GM23338 (cell line): Measurements from ENCODE around the gene UBE2F. TPM values are rescaled to one million over a fixed set of nuclear protein-coding genes. Genes with fewer than 3 reads are reported as not detected.

Source experiments
- ATAC-seq: fragments of 200-7000 bp; cut with Tn5 transposase; 3 replicates; pipeline ENCODE4 v1.9.1; 2020
- DNase-seq: peaks from one replicate; pipeline ENCODE4 v3.0.0-alpha.2; 2015; ENCODE audit warnings: low spot score
- H2AFZ ChIP-seq: fragments of 200-600 bp; sonication (generic); 2 replicates; pipeline ENCODE4 v1.8.0; 2016; ENCODE audit warnings: antibody characterized with exemption, mild to moderate bottlenecking, moderate library complexity
- H3F3A ChIP-seq: fragments of 200-600 bp; sonication (generic); replicated peaks from 2 replicates; pipeline ENCODE4 v1.8.0; 2017; ENCODE audit warnings: antibody characterized with exemption, mixed run types, low read depth
- H3K27ac ChIP-seq: fragments of 200-600 bp; sonication (generic); 2 replicates; pipeline ENCODE4 v1.6.1; 2016; ENCODE audit warnings: low read depth
- H3K27me3 ChIP-seq: fragments of 200-600 bp; sonication (generic); 2 replicates; pipeline ENCODE4 v1.8.0; 2016; ENCODE audit warnings: mild to moderate bottlenecking, mixed run types, moderate library complexity; ENCODE audit not compliant: insufficient read depth
- H3K36me3 ChIP-seq: fragments of 200-600 bp; sonication (generic); 2 replicates; pipeline ENCODE4 v1.8.0; 2016; ENCODE audit warnings: mild to moderate bottlenecking; ENCODE audit not compliant: insufficient read depth
- H3K4me1 ChIP-seq: fragments of 200-600 bp; sonication (generic); 2 replicates; pipeline ENCODE4 v1.8.0; 2016; ENCODE audit warnings: mild to moderate bottlenecking, moderate library complexity; ENCODE audit not compliant: insufficient read depth
- H3K4me2 ChIP-seq: fragments of 200-600 bp; sonication (generic); 2 replicates; pipeline ENCODE4 v1.7.1; 2017; ENCODE audit warnings: mixed run types
- H3K4me3 ChIP-seq: fragments of 200-600 bp; sonication (generic); 2 replicates; pipeline ENCODE4 v1.6.1; 2016; ENCODE audit warnings: mixed run types
- H3K79me2 ChIP-seq: fragments of 200-600 bp; sonication (generic); replicated peaks from 2 replicates; pipeline ENCODE4 v1.8.0; 2017; ENCODE audit warnings: mild to moderate bottlenecking; ENCODE audit not compliant: insufficient read depth
- H3K9me2 ChIP-seq: fragments of 200-600 bp; sonication (generic); 2 replicates; pipeline ENCODE4 v1.8.0; 2017; ENCODE audit not compliant: insufficient read depth
- H4K20me1 ChIP-seq: fragments of 200-600 bp; sonication (generic); replicated peaks from 2 replicates; pipeline ENCODE4 v1.8.0; 2017; ENCODE audit warnings: mild to moderate bottlenecking; ENCODE audit not compliant: insufficient read depth
- H3K27ac Mint-ChIP-seq: 2 replicates; pipeline ENCODE4 v1.8.0; 2020; ENCODE audit warnings: inconsistent platforms, mild to moderate bottlenecking, moderate library complexity, mixed read lengths
- H3K27me3 Mint-ChIP-seq: 3 replicates; pipeline ENCODE4 v1.8.0; 2022; ENCODE audit warnings: low read depth, mild to moderate bottlenecking, moderate library complexity, mixed read lengths, inconsistent platforms; ENCODE audit not compliant: insufficient read depth, poor library complexity
- H3K36me3 Mint-ChIP-seq: 3 replicates; pipeline ENCODE4 v1.8.0; 2021; ENCODE audit warnings: low read depth, mild to moderate bottlenecking, inconsistent platforms, moderate library complexity, mixed read lengths
- H3K4me1 Mint-ChIP-seq: 3 replicates; pipeline ENCODE4 v1.8.0; 2020; ENCODE audit warnings: mild to moderate bottlenecking, inconsistent platforms, mixed read lengths
- H3K4me3 Mint-ChIP-seq: 3 replicates; pipeline ENCODE4 v1.8.0; 2021; ENCODE audit warnings: moderate library complexity, mild to moderate bottlenecking, inconsistent platforms, mixed read lengths
- H3K9me3 Mint-ChIP-seq: 3 replicates; pipeline ENCODE4 v1.8.0; 2020; ENCODE audit warnings: moderate library complexity, mild to moderate bottlenecking, inconsistent platforms, mixed read lengths
- CREB1 ChIP-seq: fragments of 250-450 bp; sonication (Bioruptor Pico); IDR thresholded peaks from 2 replicates; pipeline ENCODE4 v1.5.0; 2020; ENCODE audit warnings: low read depth, mild to moderate bottlenecking, moderate library complexity
- CTCF ChIP-seq, 2 experiments: fragments of 200-600 bp in 1 of 2; sonication (generic) in 1 of 2; conservative IDR thresholded peaks; 2 replicates each; pipeline versions ENCODE4 v1.5.1 to v1.6.1; 2016 to 2017; ENCODE audit warnings: antibody characterized with exemption in 2 of 2, low read depth in 2 of 2, mild to moderate bottlenecking in 2 of 2, moderate library complexity in 1 of 2
- ETS1 ChIP-seq: IDR thresholded peaks from 2 replicates; pipeline ENCODE4 v1.6.1; 2016; ENCODE audit warnings: antibody characterized with exemption
- EZH2 ChIP-seq: fragments of 200-600 bp; sonication (generic); IDR thresholded peaks from one replicate; pipeline ENCODE4 v1.8.0; 2017; ENCODE audit warnings: antibody characterized with exemption, mild to moderate bottlenecking, low read depth; ENCODE audit not compliant: unreplicated experiment
- EZH2phosphoT487 ChIP-seq: fragments of 200-600 bp; sonication (generic); IDR thresholded peaks from one replicate; pipeline ENCODE4 v1.8.1; 2018; ENCODE audit warnings: antibody characterized with exemption; ENCODE audit not compliant: unreplicated experiment
- POLR2AphosphoS5 ChIP-seq: IDR thresholded peaks from 2 replicates; pipeline ENCODE4 v1.6.1; 2016; ENCODE audit warnings: antibody characterized with exemption, low read depth
- REST ChIP-seq: IDR thresholded peaks from one replicate; pipeline ENCODE4 v1.6.1; 2018; ENCODE audit warnings: antibody characterized with exemption; ENCODE audit not compliant: unreplicated experiment
- STAT1 ChIP-seq: IDR thresholded peaks from one replicate; pipeline ENCODE4 v1.6.1; 2016; ENCODE audit warnings: antibody characterized with exemption; ENCODE audit not compliant: unreplicated experiment
- ZNF114 ChIP-seq: fragments of 250-450 bp; sonication (Bioruptor Pico); IDR thresholded peaks from 2 replicates; pipeline ENCODE4 v1.5.0; 2020; ENCODE audit warnings: mild to moderate bottlenecking, moderate library complexity
- polyA plus RNA-seq: library from polyadenylated mRNA; unstranded; fragments of >200 nt; fragmentation: Nextera tagmentation; extraction: Ambion mirVana; gene quantifications from 2 replicates; pipeline ENCODE4 v1.2.1, GENCODE V29; 2016
- total RNA-seq: library from RNA; depleted of rRNA; stranded (reverse); fragments of >200 nt; shearing (Covaris generic); gene quantifications from 2 replicates; pipeline ENCODE4 v1.2.3, GENCODE V29; 2014

The UBE2F gene
- total and polyA plus RNA-seq, 2 experiments from 2014 or later: 98.2 to 106 TPM

GRCh38 chr2:237924164-237924534 is 42.7 kb upstream of the UBE2F start:
- peak overlapping the region; percentile 61; the same call in 1 of the 2 replicates for H2AFZ ChIP-seq
- H3K4me3 ChIP-seq: no peak overlapping the region
- H3F3A ChIP-seq: no peaks in the 10 kb centered on the region
- Mint-ChIP-seq H3K4me1 (peaks cover 8% of the 10 kb centered on the region; the same call in 2 of the 3 replicates), H3K27me3 (peaks cover 20% of the 10 kb centered on the region), H3K27ac (no peak overlapping the region), H3K9me3 (peaks cover 9% of the 10 kb centered on the region), H3K36me3 (peaks cover 5% of the 10 kb centered on the region; the same call in 2 of the 3 replicates), H3K4me3 (no peak overlapping the region)
- H3K9me2 ChIP-seq: no peaks in the 10 kb centered on the region
- TF ChIP-seq CREB1 (CRISPR knock-in tag) (no peak), POLR2AphosphoS5 (no peak), ETS1 (no peak)
- DNase-seq (no peak), ATAC-seq (no peak)
- H3K4me1 ChIP-seq: no peaks in the 10 kb centered on the region
- no peaks in the 10 kb centered on the region for H3K27me3 ChIP-seq
- H3K4me2 ChIP-seq: no peak overlapping the region
- no peaks in the 10 kb centered on the region for H3K79me2 ChIP-seq
- H3K36me3 ChIP-seq: no peaks in the 10 kb centered on the region
- H4K20me1 ChIP-seq: no peaks in the 10 kb centered on the region
- no peak overlapping the region for H3K27ac ChIP-seq

- Histone ChIP-seq H3K9me2 (no peaks in the 10 kb centered on the region), H3K4me1 (no peaks in the 10 kb centered on the region), H3F3A (no peaks in the 10 kb centered on the region), H3K4me2 (no peak overlapping the region), H3K79me2 (no peaks in the 10 kb centered on the region), H3K27ac (no peak overlapping the region), H3K4me3 (no peak overlapping the region), H3K27me3 (no peaks in the 10 kb centered on the region), H3K36me3 (no peaks in the 10 kb centered on the region), H2AFZ (no peak overlapping the region), H4K20me1 (no peaks in the 10 kb centered on the region)
- DNase-seq (peak; percentile 36), ATAC-seq (no peak)
- TF ChIP-seq STAT1 (no peak), REST (peak; percentile 78)
- peaks cover 8% of the 10 kb centered on the region for H3K27me3 Mint-ChIP-seq
- peaks cover 30% of the 10 kb centered on the region for H3K9me3 Mint-ChIP-seq
- peaks cover 11% of the 10 kb centered on the region for H3K36me3 Mint-ChIP-seq
- no peak overlapping the region for H3K27ac Mint-ChIP-seq
- peaks cover 8% of the 10 kb centered on the region; the same call in 2 of the 3 replicates for H3K4me1 Mint-ChIP-seq
- no peak overlapping the region for H3K4me3 Mint-ChIP-seq
These were observed 39.7 kb upstream of the UBE2F start for GRCh38 chr2:237927135-237927534.

GRCh38 chr2:237927986-237928385 is 38.8 kb upstream of the UBE2F start:
- ATAC-seq (no peak), DNase-seq (no peak)
- H3K9me3 Mint-ChIP-seq: peaks cover 30% of the 10 kb centered on the region
- Histone ChIP-seq H3F3A (no peaks in the 10 kb centered on the region), H3K36me3 (no peaks in the 10 kb centered on the region), H3K9me2 (no peaks in the 10 kb centered on the region), H3K4me3 (no peak overlapping the region), H3K27ac (no peak overlapping the region), H3K4me2 (no peak overlapping the region), H4K20me1 (no peaks in the 10 kb centered on the region), H2AFZ (no peak overlapping the region), H3K4me1 (no peaks in the 10 kb centered on the region), H3K27me3 (no peaks in the 10 kb centered on the region), H3K79me2 (no peaks in the 10 kb centered on the region)
- peaks cover 5% of the 10 kb centered on the region for H3K27me3 Mint-ChIP-seq
- peaks cover 4% of the 10 kb centered on the region; the same call in 2 of the 3 replicates for H3K4me1 Mint-ChIP-seq
- no peak overlapping the region for H3K27ac Mint-ChIP-seq
- peaks cover 11% of the 10 kb centered on the region for H3K36me3 Mint-ChIP-seq
- TF ChIP-seq EZH2phosphoT487 (no peak), STAT1 (no peak), EZH2 (no peak), CREB1 (CRISPR knock-in tag) (no peak), ETS1 (no peak), ZNF114 (no peak), CTCF (conservative IDR thresholded peaks at IDR 0.05; ENCODE audit: low read depth in 2 of 2) (no peak)
- H3K4me3 Mint-ChIP-seq: no peak overlapping the region
